ENCODE measurements around the gene FGD3.
"Not testable (repeated sequence)": the region's sequence is repeated elsewhere in the genome, so short reads cannot be mapped to it uniquely, and the experiment has no call there.

Gene FGD3, protein sequence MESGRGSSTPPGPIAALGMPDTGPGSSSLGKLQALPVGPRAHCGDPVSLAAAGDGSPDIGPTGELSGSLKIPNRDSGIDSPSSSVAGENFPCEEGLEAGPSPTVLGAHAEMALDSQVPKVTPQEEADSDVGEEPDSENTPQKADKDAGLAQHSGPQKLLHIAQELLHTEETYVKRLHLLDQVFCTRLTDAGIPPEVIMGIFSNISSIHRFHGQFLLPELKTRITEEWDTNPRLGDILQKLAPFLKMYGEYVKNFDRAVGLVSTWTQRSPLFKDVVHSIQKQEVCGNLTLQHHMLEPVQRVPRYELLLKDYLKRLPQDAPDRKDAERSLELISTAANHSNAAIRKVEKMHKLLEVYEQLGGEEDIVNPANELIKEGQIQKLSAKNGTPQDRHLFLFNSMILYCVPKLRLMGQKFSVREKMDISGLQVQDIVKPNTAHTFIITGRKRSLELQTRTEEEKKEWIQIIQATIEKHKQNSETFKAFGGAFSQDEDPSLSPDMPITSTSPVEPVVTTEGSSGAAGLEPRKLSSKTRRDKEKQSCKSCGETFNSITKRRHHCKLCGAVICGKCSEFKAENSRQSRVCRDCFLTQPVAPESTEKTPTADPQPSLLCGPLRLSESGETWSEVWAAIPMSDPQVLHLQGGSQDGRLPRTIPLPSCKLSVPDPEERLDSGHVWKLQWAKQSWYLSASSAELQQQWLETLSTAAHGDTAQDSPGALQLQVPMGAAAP

DNA sequence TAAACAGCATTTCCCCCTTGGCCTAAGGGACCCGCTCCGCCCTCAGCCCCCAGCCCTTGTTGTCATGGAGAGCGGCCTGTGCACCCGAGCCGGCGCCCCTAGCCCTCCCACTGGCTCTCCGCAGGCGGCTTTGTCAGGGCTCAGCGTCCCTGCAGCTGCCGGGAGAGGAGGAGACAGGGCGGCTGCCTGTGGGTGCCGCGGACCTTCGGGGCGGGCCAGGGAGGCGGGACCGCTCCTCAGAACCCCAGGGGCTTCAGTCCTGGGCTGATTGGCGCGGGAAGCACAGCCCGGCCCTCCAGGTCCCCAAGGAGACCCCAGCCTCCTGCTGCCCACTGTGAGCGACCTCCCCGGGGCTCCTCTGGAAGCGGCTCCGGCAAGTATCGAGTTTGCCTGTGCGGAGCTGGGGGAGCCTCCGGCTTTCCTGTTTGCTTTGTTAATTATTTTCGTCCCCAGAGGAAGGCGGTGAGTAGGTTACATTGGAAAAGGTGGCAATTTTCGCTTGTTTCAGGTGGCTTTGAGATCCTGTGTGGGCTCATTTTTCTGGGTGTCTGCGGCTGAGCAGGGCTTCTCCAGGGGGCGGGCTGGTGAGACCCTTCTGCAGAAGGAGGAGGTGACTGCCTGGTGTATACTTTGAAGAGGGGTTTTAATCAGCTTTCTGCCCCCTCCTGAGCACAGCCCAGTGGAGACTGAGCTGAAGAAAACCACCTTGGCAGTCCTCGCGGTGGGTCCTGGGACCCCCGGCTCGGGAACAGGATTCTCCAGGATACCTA is at the start of gene FGD3:
Gene FGD3, plus strand, starts transcription at position 256 of the 770 bp plus-strand sequence. CDS start 28,734 bp downstream, outside the sequence.
- Histone ChIP-seq H3K4me1 (ENCODE audit: control insufficient read depth in 1 of 2, insufficient read depth in 2 of 2, low read length in 2 of 2) (peaks cover 0 to 7% of the 10 kb centered on the region in 2 donors), H3K9me3 (ENCODE audit: control insufficient read depth in 1 of 2, low read length in 2 of 2) (no peaks in the 10 kb centered on the region), H3K4me3 (ENCODE audit: low read depth in 1 of 2, low read length in 2 of 2) (peak within 1 kb of the TSS; percentile 44 to 71), H3K36me3 (ENCODE audit: control insufficient read depth in 1 of 2, insufficient read depth in 2 of 2, low read length in 2 of 2) (no peaks in the 10 kb centered on the region), H3K27me3 (ENCODE audit: low read depth, low read length) (peaks cover 24% of the 10 kb centered on the region), H3K27ac (ENCODE audit: low read length) (no peak within 1 kb of the TSS)

DNA sequence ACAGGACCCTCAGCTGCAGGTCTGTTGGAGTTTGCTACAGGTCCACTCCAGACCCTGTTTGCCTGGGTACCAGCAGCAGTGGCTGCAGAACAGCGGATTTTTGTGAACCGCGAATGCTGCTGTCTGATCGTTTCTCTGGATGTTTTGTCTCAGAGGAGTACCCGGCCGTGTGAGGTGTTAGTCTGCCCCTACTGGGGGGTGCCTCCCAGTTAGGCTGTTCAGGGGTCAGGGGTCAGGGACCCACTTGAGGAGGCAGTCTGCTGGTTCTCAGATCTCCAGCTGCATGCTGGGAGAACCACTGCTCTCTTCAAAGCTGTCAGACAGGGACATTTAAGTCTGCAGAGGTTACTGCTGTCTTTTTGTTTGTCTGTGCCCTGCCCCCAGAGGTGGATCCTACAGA is 42.2 kb upstream of the FGD3 start:
- not testable (repeated sequence) for H3K4me1 ChIP-seq (ENCODE audit: control insufficient read depth in 1 of 2, insufficient read depth in 2 of 2, low read length in 2 of 2); H3K27me3 ChIP-seq (ENCODE audit: low read depth, low read length); H3K9me3 ChIP-seq (ENCODE audit: control insufficient read depth in 1 of 2, low read length in 2 of 2); H3K27ac ChIP-seq (ENCODE audit: low read length); H3K36me3 ChIP-seq (ENCODE audit: control insufficient read depth in 1 of 2, insufficient read depth in 2 of 2, low read length in 2 of 2); H3K4me3 ChIP-seq (ENCODE audit: low read depth in 1 of 2, low read length in 2 of 2)

DNA sequence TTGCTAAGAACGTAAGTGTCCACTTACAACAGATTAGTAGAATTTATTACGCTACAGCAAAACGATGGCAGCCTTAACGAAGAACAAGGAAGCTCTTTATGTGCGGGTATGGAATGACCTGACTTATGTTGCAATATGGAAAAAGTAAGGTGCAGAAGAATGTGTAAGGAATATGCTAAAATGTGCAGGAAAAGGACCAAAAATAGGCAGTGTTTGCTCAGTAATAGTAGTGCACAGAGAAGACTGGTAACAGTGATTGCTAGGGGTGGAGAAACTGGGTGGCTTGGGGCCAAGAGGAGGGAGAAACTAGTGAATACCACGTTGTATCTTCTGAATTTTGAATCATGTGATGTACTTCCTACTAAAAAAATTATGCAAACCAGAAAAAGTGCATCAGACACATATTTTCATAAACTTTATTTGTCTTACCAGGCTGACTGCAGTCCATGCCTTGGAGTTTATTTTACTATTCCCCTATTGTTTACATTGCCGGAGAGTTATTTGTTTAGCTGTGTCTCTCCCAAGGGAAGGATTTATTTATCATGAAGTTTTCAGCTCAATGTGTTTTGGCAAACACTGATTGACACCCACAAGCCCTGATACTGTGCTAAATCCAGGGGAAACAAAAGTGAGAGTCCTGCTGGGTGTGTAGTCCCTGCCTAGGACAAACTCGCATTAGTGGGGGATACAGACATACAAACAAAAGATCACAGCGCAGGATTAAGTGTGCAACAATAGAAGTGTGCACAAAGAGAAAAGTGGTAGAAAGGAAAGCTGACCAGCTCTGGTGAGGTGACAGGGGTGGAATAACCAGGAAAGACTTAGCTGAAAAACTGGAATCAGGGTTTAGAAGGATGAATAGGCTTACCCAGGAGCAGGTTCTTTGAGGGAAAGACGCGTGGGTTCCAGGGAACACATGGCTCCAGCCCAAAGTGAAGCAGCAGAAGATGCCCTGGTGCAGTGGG is 35.5 kb upstream of the FGD3 start:
- Histone ChIP-seq H3K9me3 (ENCODE audit: control insufficient read depth in 1 of 2, low read length in 2 of 2) (no peaks in the 10 kb centered on the region), H3K4me3 (ENCODE audit: low read depth in 1 of 2, low read length in 2 of 2) (no peak overlapping the region), H3K4me1 (ENCODE audit: control insufficient read depth in 1 of 2, insufficient read depth in 2 of 2, low read length in 2 of 2) (peaks cover 0 to 12% of the 10 kb centered on the region in 2 donors), H3K27me3 (ENCODE audit: low read depth, low read length) (peaks cover 3% of the 10 kb centered on the region), H3K36me3 (ENCODE audit: control insufficient read depth in 1 of 2, insufficient read depth in 2 of 2, low read length in 2 of 2) (no peaks in the 10 kb centered on the region), H3K27ac (ENCODE audit: low read length) (no peak overlapping the region)

DNA sequence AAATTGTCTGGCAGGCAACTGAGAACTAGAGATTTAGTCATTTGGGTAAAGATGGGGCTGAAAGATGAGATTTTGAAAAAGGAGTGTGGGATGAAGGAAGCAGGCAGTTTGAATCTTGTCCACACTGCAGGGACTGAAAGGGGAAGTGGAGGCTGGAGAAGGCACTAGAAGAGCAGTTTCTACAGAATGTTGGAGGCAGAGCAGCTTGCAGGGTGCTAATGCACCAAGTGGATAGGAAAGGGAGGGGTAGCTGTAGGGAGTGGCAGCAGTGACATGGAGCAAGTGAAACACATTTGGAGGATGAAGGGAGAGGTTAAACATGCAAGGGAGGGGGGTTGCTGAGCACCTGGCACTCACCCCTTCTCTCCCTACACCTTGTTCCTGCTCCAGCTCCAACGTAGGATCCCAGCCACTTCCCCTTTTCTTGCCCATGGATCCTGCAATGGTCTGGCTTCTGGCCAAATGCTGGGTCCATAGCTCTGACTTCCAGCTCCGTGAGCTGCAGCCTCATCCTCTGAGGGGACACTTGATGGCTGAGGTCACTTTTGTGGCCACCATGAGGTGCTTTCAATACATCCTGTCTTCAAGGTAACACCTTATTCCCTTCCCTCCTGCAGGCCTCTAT is 30.0 kb upstream of the FGD3 start:
- Histone ChIP-seq H3K36me3 (ENCODE audit: control insufficient read depth in 1 of 2, insufficient read depth in 2 of 2, low read length in 2 of 2) (no peaks in the 10 kb centered on the region), H3K27me3 (ENCODE audit: low read depth, low read length) (peaks cover 3% of the 10 kb centered on the region), H3K27ac (ENCODE audit: low read length) (no peak overlapping the region), H3K4me1 (ENCODE audit: control insufficient read depth in 1 of 2, insufficient read depth in 2 of 2, low read length in 2 of 2) (peaks cover 0 to under 1% of the 10 kb centered on the region in 2 donors), H3K9me3 (ENCODE audit: control insufficient read depth in 1 of 2, low read length in 2 of 2) (no peaks in the 10 kb centered on the region), H3K4me3 (ENCODE audit: low read depth in 1 of 2, low read length in 2 of 2) (no peak overlapping the region)

DNA sequence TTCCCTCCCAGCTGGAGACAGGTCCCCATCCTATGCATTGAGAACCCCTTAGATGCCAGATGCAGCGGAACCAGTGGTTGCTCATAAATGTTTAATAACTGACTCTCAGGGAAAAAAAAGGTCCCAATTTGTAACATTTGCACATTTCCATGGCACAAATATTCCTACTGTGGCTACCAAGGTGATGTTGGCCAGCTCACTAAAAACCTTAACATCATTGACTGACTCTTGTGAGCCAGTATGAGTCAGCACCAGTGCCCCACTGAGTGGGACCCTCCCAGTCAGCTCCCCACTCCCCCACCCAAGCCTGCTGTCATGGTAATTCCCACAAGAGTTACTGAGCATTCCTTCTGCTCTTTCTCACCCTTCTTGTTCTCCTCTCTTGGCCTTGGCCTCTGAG is 26.9 kb upstream of the FGD3 start:
- Histone ChIP-seq H3K4me1 (ENCODE audit: control insufficient read depth in 1 of 2, insufficient read depth in 2 of 2, low read length in 2 of 2) (no peaks in the 10 kb centered on the region), H3K4me3 (ENCODE audit: low read depth in 1 of 2, low read length in 2 of 2) (no peak overlapping the region), H3K36me3 (ENCODE audit: control insufficient read depth in 1 of 2, insufficient read depth in 2 of 2, low read length in 2 of 2) (no peaks in the 10 kb centered on the region), H3K9me3 (ENCODE audit: control insufficient read depth in 1 of 2, low read length in 2 of 2) (no peaks in the 10 kb centered on the region), H3K27me3 (ENCODE audit: low read depth, low read length) (no peaks in the 10 kb centered on the region), H3K27ac (ENCODE audit: low read length) (no peak overlapping the region)

DNA sequence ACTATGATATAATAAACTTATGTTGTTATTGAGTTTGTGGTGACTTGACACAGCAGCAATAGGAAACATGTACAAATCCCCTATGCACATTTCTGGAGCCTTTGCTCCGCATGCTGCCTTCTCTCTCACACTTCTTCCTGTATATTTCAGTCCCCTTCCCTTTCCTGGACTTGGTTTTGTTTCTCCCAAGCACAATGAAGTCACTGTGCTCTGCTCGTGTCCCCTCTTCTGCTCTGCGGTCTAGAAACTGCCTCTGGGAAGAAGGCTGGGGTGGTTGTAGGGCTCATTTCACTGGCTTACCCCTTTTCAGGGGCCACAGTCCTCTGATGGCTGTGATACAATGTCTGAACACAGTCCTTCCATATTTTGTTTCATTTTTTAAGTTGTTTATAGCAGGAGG is 15.7 kb upstream of the FGD3 start:
- H3K9me3 ChIP-seq (ENCODE audit: control insufficient read depth in 1 of 2, low read length in 2 of 2) = no peaks in the 10 kb centered on the region
- H3K27ac ChIP-seq (ENCODE audit: low read length) = no peak overlapping the region
- no peaks in the 10 kb centered on the region for H3K4me1 ChIP-seq (ENCODE audit: control insufficient read depth in 1 of 2, insufficient read depth in 2 of 2, low read length in 2 of 2)
- H3K27me3 ChIP-seq (ENCODE audit: low read depth, low read length) = no peaks in the 10 kb centered on the region
- no peak overlapping the region for H3K4me3 ChIP-seq (ENCODE audit: low read depth in 1 of 2, low read length in 2 of 2)
- no peaks in the 10 kb centered on the region for H3K36me3 ChIP-seq (ENCODE audit: control insufficient read depth in 1 of 2, insufficient read depth in 2 of 2, low read length in 2 of 2)

DNA sequence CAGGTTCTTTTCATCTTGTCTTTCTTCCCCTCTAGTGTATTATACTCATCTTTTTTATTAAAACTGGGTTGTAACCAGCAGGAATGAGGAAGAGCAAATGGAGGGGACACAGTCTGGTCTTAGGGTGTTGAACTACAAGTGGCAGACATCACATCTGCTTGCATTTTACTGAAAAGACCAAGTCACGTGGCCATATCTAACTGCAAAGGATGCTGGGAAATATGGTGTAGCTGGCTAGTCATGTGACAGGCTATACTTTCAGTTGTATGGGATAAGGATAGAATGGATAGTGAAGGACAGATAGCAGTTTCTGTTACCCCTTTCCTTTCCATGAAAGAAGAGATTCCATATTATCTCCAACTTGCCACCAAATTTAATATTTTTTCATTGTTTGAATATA is 13.0 kb upstream of the FGD3 start:
- no peak overlapping the region for H3K27ac ChIP-seq (ENCODE audit: low read length)

DNA sequence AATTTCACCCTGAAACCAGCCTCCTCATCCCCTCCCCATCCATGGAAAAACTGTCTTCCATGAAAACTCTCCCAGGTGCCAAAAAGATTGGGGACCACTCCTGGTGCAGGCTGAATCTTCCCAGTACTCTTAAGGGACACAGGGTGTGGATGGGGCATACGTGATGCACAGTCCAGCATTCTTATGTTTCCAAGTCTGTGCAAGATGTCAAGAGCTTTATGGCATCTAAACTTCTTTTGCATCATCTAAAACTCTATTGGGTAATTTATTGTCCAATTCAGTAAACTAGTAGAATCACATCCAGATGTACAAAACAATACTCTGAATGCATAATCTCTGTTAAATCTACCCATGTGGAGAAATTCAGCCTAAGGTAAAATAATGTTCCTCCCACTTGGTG is 9.3 kb upstream of the FGD3 start:
- Histone ChIP-seq H3K27me3 (ENCODE audit: low read depth, low read length) (no peaks in the 10 kb centered on the region), H3K4me1 (ENCODE audit: control insufficient read depth in 1 of 2, insufficient read depth in 2 of 2, low read length in 2 of 2) (no peaks in the 10 kb centered on the region), H3K4me3 (ENCODE audit: low read depth in 1 of 2, low read length in 2 of 2) (no peak overlapping the region), H3K9me3 (ENCODE audit: control insufficient read depth in 1 of 2, low read length in 2 of 2) (no peaks in the 10 kb centered on the region), H3K36me3 (ENCODE audit: control insufficient read depth in 1 of 2, insufficient read depth in 2 of 2, low read length in 2 of 2) (no peaks in the 10 kb centered on the region), H3K27ac (ENCODE audit: low read length) (no peak overlapping the region)

More for the DNA sequence above, 13.0 kb upstream of the FGD3 start:
- Histone ChIP-seq H3K27me3 (ENCODE audit: low read depth, low read length) (no peaks in the 10 kb centered on the region), H3K36me3 (ENCODE audit: control insufficient read depth in 1 of 2, insufficient read depth in 2 of 2, low read length in 2 of 2) (no peaks in the 10 kb centered on the region), H3K9me3 (ENCODE audit: control insufficient read depth in 1 of 2, low read length in 2 of 2) (no peaks in the 10 kb centered on the region), H3K4me1 (ENCODE audit: control insufficient read depth in 1 of 2, insufficient read depth in 2 of 2, low read length in 2 of 2) (no peaks in the 10 kb centered on the region), H3K4me3 (ENCODE audit: low read depth in 1 of 2, low read length in 2 of 2) (no peak overlapping the region)

DNA sequence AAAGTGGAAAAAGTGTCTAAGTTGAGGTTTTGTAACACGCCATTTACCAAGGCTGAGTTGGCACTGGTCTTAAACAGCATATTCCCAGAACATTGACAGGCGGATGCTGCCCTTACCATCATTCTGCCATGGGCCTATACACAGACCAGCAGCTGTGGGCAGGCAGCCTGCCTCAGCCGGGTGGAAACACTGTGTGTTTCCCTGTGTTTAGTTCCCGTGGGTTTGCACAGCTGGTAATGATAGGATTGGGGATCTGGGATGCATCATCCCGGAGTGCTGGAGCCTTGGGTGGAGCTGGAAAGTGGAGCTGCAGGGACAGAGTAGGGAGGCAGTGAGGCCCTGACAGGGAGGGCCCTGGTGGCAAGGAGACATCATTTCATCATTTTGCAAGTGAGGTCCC is 5.5 kb upstream of the FGD3 start:
- H3K27me3 ChIP-seq (ENCODE audit: low read depth, low read length) = peaks cover 5% of the 10 kb centered on the region
- H3K4me1 ChIP-seq (ENCODE audit: control insufficient read depth in 1 of 2, insufficient read depth in 2 of 2, low read length in 2 of 2) = no peaks in the 10 kb centered on the region
- no peak overlapping the region for H3K4me3 ChIP-seq (ENCODE audit: low read depth in 1 of 2, low read length in 2 of 2)
- no peaks in the 10 kb centered on the region for H3K9me3 ChIP-seq (ENCODE audit: control insufficient read depth in 1 of 2, low read length in 2 of 2)
- H3K36me3 ChIP-seq (ENCODE audit: control insufficient read depth in 1 of 2, insufficient read depth in 2 of 2, low read length in 2 of 2) = no peaks in the 10 kb centered on the region
- no peak overlapping the region for H3K27ac ChIP-seq (ENCODE audit: low read length)

All from muscle layer of duodenum (tissue), 2 donors.